Ovary (tissue), 3 donors: ENCODE results near the gene TBX18.

ENCODE experiments used
- CTCF ChIP-seq, 3 donors: fragments of 450-650 bp in 2 of 3; fragments of 200-600 bp in 1 of 3; IDR thresholded peaks; one replicate each; pipeline versions ENCODE4 v1.5.1 to v1.8.0; 2016 to 2022; ENCODE audit warnings: antibody characterized with exemption in 3 of 3, mild to moderate bottlenecking in 1 of 3
- EP300 ChIP-seq: sonication (generic); formaldehyde crosslinking; IDR thresholded peaks from one replicate; pipeline ENCODE4 v1.6.1; 2017; ENCODE audit warnings: antibody characterized with exemption
- POLR2A ChIP-seq: fragments of 450-650 bp; IDR thresholded peaks from one replicate; pipeline ENCODE4 v1.6.1; 2017; ENCODE audit warnings: antibody characterized with exemption, mild to moderate bottlenecking, moderate library complexity
- donor health status: DM: no; HTN: no; CAD: no.

- TF ChIP-seq CTCF (IDR thresholded peaks at IDR 0.05) (no peak), POLR2A (no peak), EP300 (no peak)
Observed at GRCh38 chr6:84776392-84776791, 12.0 kb upstream of the TBX18 start.
